HEK293T (cell line): ENCODE measurements around the gene MMADHC.
A peak's percentile ranks its signal among the peaks of the same experiment; 100 is the strongest.

Experiments
- CTCF ChIA-PET: fragments of 350-600 bp; formaldehyde crosslinking; extraction: SDS; loops from one replicate; lab custom pipeline; 2021; ENCODE audit warnings: antibody characterized with exemption, inconsistent platforms; lab: Yijun Ruan, JAX
- POLR2A ChIA-PET: fragments of 350-600 bp; formaldehyde crosslinking; extraction: SDS; loops from one replicate; lab custom pipeline; 2020; ENCODE audit warnings: antibody characterized with exemption, inconsistent platforms; lab: Yijun Ruan, JAX
- DNase-seq: peaks from one replicate; pipeline ENCODE4 v3.0.0; 2012; ENCODE audit warnings: mixed read lengths; ENCODE audit errors: extremely low spot score
- ARNT ChIP-seq: fragments of 450-650 bp; IDR thresholded peaks from 2 replicates; pipeline ENCODE4 v1.6.1; 2017; ENCODE audit warnings: mild to moderate bottlenecking
- BHLHE40 ChIP-seq: fragments of 450-650 bp; IDR thresholded peaks from 2 replicates; pipeline ENCODE4 v1.6.1; 2016; ENCODE audit warnings: mild to moderate bottlenecking, moderate library complexity, borderline replicate concordance
- CTBP1 ChIP-seq: fragments of 450-650 bp; IDR thresholded peaks from 2 replicates; pipeline ENCODE4 v1.6.1; 2016; ENCODE audit warnings: borderline replicate concordance
- ELF4 ChIP-seq: fragments of 450-650 bp; IDR thresholded peaks from 2 replicates; pipeline ENCODE4 v1.6.1; 2017; ENCODE audit warnings: antibody characterized with exemption
- FOXA1 ChIP-seq: fragments of 450-650 bp; IDR thresholded peaks from 2 replicates; pipeline ENCODE4 v1.6.1; 2016; ENCODE audit warnings: mild to moderate bottlenecking
- FOXK2 ChIP-seq: fragments of 450-650 bp; IDR thresholded peaks from 2 replicates; pipeline ENCODE4 v1.6.1; 2016; ENCODE audit warnings: mild to moderate bottlenecking
- FOXM1 ChIP-seq: fragments of 450-650 bp; IDR thresholded peaks from 2 replicates; pipeline ENCODE4 v1.6.1; 2017; ENCODE audit warnings: mild to moderate bottlenecking, borderline replicate concordance
- HDGF ChIP-seq: fragments of 450-650 bp; IDR thresholded peaks from 2 replicates; pipeline ENCODE4 v1.6.1; 2017; ENCODE audit warnings: antibody characterized with exemption, borderline replicate concordance
- L3MBTL2 ChIP-seq: fragments of 450-650 bp; conservative IDR thresholded peaks from 2 replicates; pipeline ENCODE4 v1.6.1; 2016; ENCODE audit warnings: mild to moderate bottlenecking
- LEF1 ChIP-seq: fragments of 450-650 bp; IDR thresholded peaks from 2 replicates; pipeline ENCODE4 v1.6.1; 2017; ENCODE audit warnings: mild to moderate bottlenecking, borderline replicate concordance
- NFRKB ChIP-seq: fragments of 450-650 bp; IDR thresholded peaks from 2 replicates; pipeline ENCODE4 v1.6.1; 2016; ENCODE audit warnings: mild to moderate bottlenecking, moderate library complexity
- PKNOX1 ChIP-seq: fragments of 450-650 bp; IDR thresholded peaks from 2 replicates; pipeline ENCODE4 v1.6.1; 2016
- SP1 ChIP-seq: fragments of 450-650 bp; IDR thresholded peaks from 2 replicates; pipeline ENCODE4 v1.6.1; 2017
- SUZ12 ChIP-seq: fragments of 450-650 bp; IDR thresholded peaks from 2 replicates; pipeline ENCODE4 v1.6.1; 2016; ENCODE audit warnings: mild to moderate bottlenecking
- TARDBP ChIP-seq: fragments of 450-650 bp; IDR thresholded peaks from 2 replicates; pipeline ENCODE4 v1.6.1; 2016
- ZNF384 ChIP-seq: fragments of 450-650 bp; IDR thresholded peaks from 2 replicates; pipeline ENCODE4 v1.6.1; 2016

Gene MMADHC

GRCh38 chr2:149587220-149587949, at the start of gene MMADHC:
MMADHC (minus strand) TSS chr2:149587775; CDS start chr2:149587097, 678 bp downstream.
- TF ChIP-seq LEF1: no peak
- TF ChIP-seq NFRKB: peak; percentile 67
- TF ChIP-seq ZNF384: no peak
- peak; percentile 51; the same call in 1 of the 2 replicates for TF ChIP-seq L3MBTL2
- peak; percentile 48 for TF ChIP-seq ELF4
- TF ChIP-seq FOXA1: no peak
- TF ChIP-seq FOXM1: no peak
- ChIA-PET CTCF (interaction anchor here (0.9 kb wide), 1 partner anchor 15 kb away, joined by 3 read pairs; no protein-coding TSS in a partner anchor), POLR2A (interaction anchor here (0.7 to 1.2 kb wide), 4 partner anchors 10 to 1732 kb away, joined by 3 to 4 read pairs (median 4); partner anchors contain the start of gene LYPD6)

GRCh38 chr2:149634103-149634502, 46.5 kb upstream of the MMADHC start:
- no peak for TF ChIP-seq ARNT
- TF ChIP-seq HDGF: no peak
- no peak for TF ChIP-seq SP1
- no peak for TF ChIP-seq FOXA1
- TF ChIP-seq FOXM1: no peak
- TF ChIP-seq ELF4: no peak
- no peak for TF ChIP-seq BHLHE40
- TF ChIP-seq SUZ12: no peak
- TF ChIP-seq CTBP1: no peak
- TF ChIP-seq TARDBP: no peak
- ChIA-PET CTCF (no interaction called here), POLR2A (no interaction called here)
- DNase-seq: no peak

More at GRCh38 chr2:149587220-149587949, at the start of gene MMADHC:
- peak; percentile 91 for DNase-seq

- POLR2A ChIA-PET: no interaction called here
- no peak for TF ChIP-seq FOXK2
- no peak for TF ChIP-seq NFRKB
- no peak for TF ChIP-seq TARDBP
- TF ChIP-seq LEF1: no peak
- no peak for TF ChIP-seq PKNOX1
- no peak for TF ChIP-seq FOXM1
- no peak for TF ChIP-seq SP1
- TF ChIP-seq HDGF: no peak
- no peak for TF ChIP-seq CTBP1
- no peak for TF ChIP-seq SUZ12
- no peak for TF ChIP-seq FOXA1
- no peak for TF ChIP-seq ARNT
- TF ChIP-seq BHLHE40: no peak
- TF ChIP-seq L3MBTL2: no peak
- CTCF ChIA-PET: no interaction called here
- DNase-seq: no peak
Observed at GRCh38 chr2:149630445-149630844, 42.9 kb upstream of the MMADHC start.

GRCh38 chr2:149629026-149629425, 41.5 kb upstream of the MMADHC start:
- ChIA-PET POLR2A (no interaction called here), CTCF (no interaction called here)
- no peak for DNase-seq
- TF ChIP-seq SUZ12 (no peak), PKNOX1 (no peak), FOXM1 (no peak), CTBP1 (no peak), LEF1 (no peak), BHLHE40 (no peak), ZNF384 (no peak), SP1 (no peak), ELF4 (no peak)

- CTCF ChIA-PET: no interaction called here
- TF ChIP-seq FOXA1: no peak
- no peak for TF ChIP-seq SP1
- no peak for TF ChIP-seq HDGF
- TF ChIP-seq ELF4: no peak
- no peak for TF ChIP-seq ARNT
- TF ChIP-seq SUZ12: no peak
- TF ChIP-seq FOXM1: no peak
- no peak for TF ChIP-seq TARDBP
- no peak for TF ChIP-seq L3MBTL2
- no peak for TF ChIP-seq NFRKB
- TF ChIP-seq PKNOX1: no peak
- TF ChIP-seq BHLHE40: no peak
- no peak for TF ChIP-seq LEF1
- TF ChIP-seq ZNF384: no peak
- TF ChIP-seq FOXK2: no peak
- no peak for TF ChIP-seq CTBP1
- POLR2A ChIA-PET: no interaction called here
- no peak for DNase-seq
Observed at GRCh38 chr2:149627111-149627801, 39.7 kb upstream of the MMADHC start.

- ChIA-PET POLR2A (no interaction called here), CTCF (no interaction called here)
- no peak for DNase-seq
- TF ChIP-seq LEF1: no peak
- TF ChIP-seq BHLHE40: no peak
- no peak for TF ChIP-seq CTBP1
- no peak for TF ChIP-seq NFRKB
- no peak for TF ChIP-seq ZNF384
- no peak for TF ChIP-seq ELF4
- TF ChIP-seq SUZ12: no peak
Observed at GRCh38 chr2:149625671-149626070, 38.1 kb upstream of the MMADHC start.
